Naive thymus-derived CD4-positive, alpha-beta T cell (primary cell): Measurements from ENCODE around the gene GPR153. TPM values are rescaled to one million over a fixed set of nuclear protein-coding genes. Genes with fewer than 3 reads are reported as not detected.
"Not testable (repeated sequence)": the region's sequence is repeated elsewhere in the genome, so short reads cannot be mapped to it uniquely, and the experiment has no call there.

Experiments used
- ATAC-seq: fragments of 150-1000 bp; cut with Tn5 transposase; 2 replicates; pipeline ENCODE4 v1.10.0; 2021; ENCODE audit warnings: mild to moderate bottlenecking, moderate library complexity
- CTCF ChIA-PET: fragments of 350-600 bp; sonication (Branson Sonifier 250); formaldehyde crosslinking; loops from one replicate; lab custom pipeline; 2021; ENCODE audit warnings: antibody characterized with exemption; lab: Charles Lee
- POLR2A ChIA-PET: fragments of 350-600 bp; sonication (Branson Sonifier 250); formaldehyde crosslinking; loops from one replicate; lab custom pipeline; 2021; ENCODE audit warnings: antibody characterized with exemption, inconsistent platforms; lab: Charles Lee
- DNase-seq, 9 donors: peaks; one replicate each; pipeline versions ENCODE4 v3.0.0 to v3.0.0-alpha.2; 2020 to 2022; ENCODE audit warnings: mixed read lengths in 1 of 9
- H3K27ac ChIP-seq: one replicate; pipeline ENCODE4 v1.7.0; 2013; ENCODE audit warnings: mild to moderate bottlenecking, low read depth, low read length, moderate library complexity
- H3K27me3 ChIP-seq, 2 donors: one replicate each; pipeline ENCODE4 v1.7.0; 2013; ENCODE audit warnings: low read length in 2 of 2, mild to moderate bottlenecking in 2 of 2, moderate library complexity in 2 of 2; ENCODE audit not compliant: control insufficient read depth in 2 of 2, insufficient read depth in 2 of 2
- H3K36me3 ChIP-seq, 3 experiments: 1 replicate in 2 of 3; 2 replicates in 1 of 3; pipeline ENCODE4 v1.7.0; 2013; ENCODE audit warnings: low read length in 3 of 3, mild to moderate bottlenecking in 3 of 3, moderate library complexity in 1 of 3; ENCODE audit not compliant: insufficient read depth in 3 of 3, control insufficient read depth in 2 of 3
- H3K4me1 ChIP-seq, 2 donors: one replicate each; pipeline ENCODE4 v1.7.0; 2013; ENCODE audit warnings: low read length in 2 of 2, mild to moderate bottlenecking in 2 of 2, moderate library complexity in 1 of 2; ENCODE audit not compliant: control insufficient read depth in 2 of 2, insufficient read depth in 2 of 2
- H3K4me3 ChIP-seq: 2 replicates; pipeline ENCODE4 v1.7.0; 2013; ENCODE audit warnings: mild to moderate bottlenecking, low read length
- H3K9me3 ChIP-seq, 3 experiments: 1 replicate in 2 of 3; 2 replicates in 1 of 3; pipeline ENCODE4 v1.7.0; 2013; ENCODE audit warnings: low read length in 3 of 3; ENCODE audit not compliant: control insufficient read depth in 2 of 3
- H3K27ac Mint-ChIP-seq, 9 donors: one replicate each; pipeline ENCODE4 v1.8.0; 2020 to 2022; ENCODE audit warnings: mixed read lengths in 9 of 9, mild to moderate bottlenecking in 8 of 9, moderate library complexity in 5 of 9, inconsistent platforms in 2 of 9
- H3K27me3 Mint-ChIP-seq, 5 donors: one replicate each; pipeline ENCODE4 v1.8.0; 2021 to 2022; ENCODE audit warnings: mixed read lengths in 5 of 5, mild to moderate bottlenecking in 1 of 5
- H3K36me3 Mint-ChIP-seq, 5 donors: one replicate each; pipeline ENCODE4 v1.8.0; 2020 to 2022; ENCODE audit warnings: mixed read lengths in 5 of 5, mild to moderate bottlenecking in 3 of 5, inconsistent platforms in 1 of 5
- H3K4me1 Mint-ChIP-seq, 7 donors: one replicate each; pipeline ENCODE4 v1.8.0; 2020 to 2022; ENCODE audit warnings: mixed read lengths in 7 of 7, mild to moderate bottlenecking in 3 of 7, inconsistent platforms in 1 of 7
- H3K4me3 Mint-ChIP-seq, 10 donors: one replicate each; pipeline ENCODE4 v1.8.0; 2020 to 2022; ENCODE audit warnings: mild to moderate bottlenecking in 10 of 10, mixed read lengths in 10 of 10, moderate library complexity in 6 of 10, inconsistent platforms in 2 of 10
- H3K9me3 Mint-ChIP-seq, 11 donors: one replicate each; pipeline ENCODE4 v1.8.0; 2020 to 2022; ENCODE audit warnings: mixed read lengths in 11 of 11, mild to moderate bottlenecking in 4 of 11, inconsistent platforms in 1 of 11, moderate library complexity in 1 of 11
- intact Hi-C, 2 donors: fragments of 100-400 bp; cut with micrococcal nuclease; formaldehyde crosslinking; loops; one replicate each; pipeline ENCODE4 v1.15.1; 2023
- polyA plus RNA-seq, 2 donors: library from polyadenylated mRNA; unstranded; fragments of 300-500 nt; fragmentation: Illumina TruSeq; gene quantifications; one replicate each; pipeline ENCODE4 v1.2.3, GENCODE V29; 2021
- total RNA-seq, 6 experiments: library from RNA in 5 of 6; stranded (reverse) in 5 of 6; gene quantifications; 1 replicate in 5 of 6; 2 replicates in 1 of 6; pipeline ENCODE4 v1.2.3 and lab custom pipeline; 2021 to 2026

GPR153 gene
- total and polyA plus RNA-seq, 7 experiments from 2014 or later: 0.27 to 2.9 (median 0.59) TPM; not detected in 2

DNA sequence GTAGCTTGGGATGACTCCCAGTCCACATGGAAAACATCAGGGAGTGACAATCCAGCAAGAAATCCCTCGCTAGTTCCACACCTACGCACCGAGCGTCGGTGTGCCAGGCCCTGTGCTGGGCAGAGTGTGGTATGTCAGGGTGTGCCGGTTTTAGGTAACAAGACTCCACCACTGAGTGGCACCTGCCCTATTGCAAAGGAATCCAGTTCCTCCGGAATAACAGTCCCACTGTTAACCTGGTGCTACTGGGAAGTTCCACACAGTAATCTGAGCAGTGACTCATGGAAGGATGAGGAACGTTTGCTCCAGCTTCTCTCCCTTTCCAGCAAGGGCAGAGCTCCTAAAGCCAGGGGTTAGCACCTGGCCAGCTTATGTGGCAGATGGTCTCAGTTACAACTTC is 40.7 kb downstream of the GPR153 start:
- Mint-ChIP-seq H3K4me3 (no peak overlapping the region), H3K27ac (no peak overlapping the region), H3K9me3 (peaks cover 0 to 2% (median 0%) of the 10 kb centered on the region in 11 donors), H3K27me3 (peaks cover 0 to 11% (median 4%) of the 10 kb centered on the region in 5 donors), H3K36me3 (peaks cover 6 to 27% (median 12%) of the 10 kb centered on the region in 5 donors), H3K4me1 (peaks cover 0 to 2% (median 0%) of the 10 kb centered on the region in 7 donors)
- DNase-seq: no peak
- ChIA-PET POLR2A (no interaction called here), CTCF (no interaction called here)
- Histone ChIP-seq H3K36me3 (peaks cover 0 to 30% (median 0%) of the 10 kb centered on the region in 3 experiments), H3K4me3 (no peak overlapping the region), H3K4me1 (no peaks in the 10 kb centered on the region), H3K9me3 (no peaks in the 10 kb centered on the region), H3K27me3 (no peaks in the 10 kb centered on the region), H3K27ac (no peak overlapping the region)
- no peak for ATAC-seq
- intact Hi-C loops: no loop called here

GRCh38 chr1:6219641-6220040 is 41.3 kb downstream of the GPR153 start:
- intact Hi-C loops, ATAC-seq, H3K4me1 ChIP-seq, H3K27ac ChIP-seq, H3K27ac Mint-ChIP-seq, DNase-seq, POLR2A ChIA-PET, H3K4me1 Mint-ChIP-seq, H3K4me3 Mint-ChIP-seq, H3K9me3 Mint-ChIP-seq, H3K9me3 ChIP-seq, CTCF ChIA-PET, H3K4me3 ChIP-seq, H3K27me3 ChIP-seq: not testable (repeated sequence)
- H3K27me3 Mint-ChIP-seq: peaks cover 0 to 16% (median 4%) of the 10 kb centered on the region in 5 donors
- peaks cover 5 to 23% (median 12%) of the 10 kb centered on the region in 5 donors for H3K36me3 Mint-ChIP-seq
- H3K36me3 ChIP-seq: peaks cover 0 to 24% (median 0%) of the 10 kb centered on the region in 3 experiments

DNA sequence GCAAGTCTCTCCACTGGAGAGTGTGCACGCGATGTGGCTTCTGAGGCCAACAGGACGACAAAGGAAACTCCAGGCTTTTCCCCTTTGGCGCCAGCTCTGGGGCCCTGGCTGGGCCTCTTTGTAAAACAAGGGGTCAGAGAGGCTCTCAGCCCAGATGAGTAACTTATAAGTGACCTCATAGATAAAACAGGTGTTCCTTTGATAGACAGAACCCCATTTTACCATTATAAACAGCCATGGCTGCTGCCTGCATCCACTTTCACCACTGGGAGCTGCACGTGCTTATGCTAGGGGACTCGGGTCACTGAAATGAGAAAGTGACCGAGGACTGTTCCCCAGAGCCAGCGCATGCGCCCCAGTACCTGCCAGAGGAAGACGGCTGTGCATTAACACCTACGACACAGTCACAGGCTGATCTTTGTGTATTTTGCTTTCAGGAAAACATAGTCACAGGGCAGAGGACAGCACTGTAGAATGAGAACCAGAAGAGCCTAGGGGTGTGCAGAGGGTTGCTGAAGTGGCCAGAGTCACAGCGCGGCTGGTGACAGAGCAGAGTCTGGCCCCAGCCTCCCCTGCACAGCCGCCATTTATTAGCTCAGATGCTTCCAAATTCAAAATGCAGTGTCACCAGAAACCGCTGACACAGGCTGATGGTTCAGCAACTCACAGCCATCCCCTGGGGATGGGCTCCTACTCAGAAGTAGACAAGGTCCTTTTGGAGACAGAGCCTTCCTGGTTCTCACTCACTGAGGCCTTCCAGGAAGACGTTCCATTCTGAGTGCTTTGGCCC is 42.3 kb downstream of the GPR153 start:
- H3K4me1 Mint-ChIP-seq: peaks cover 0 to 2% (median 0%) of the 10 kb centered on the region in 7 donors
- peaks cover 0 to 2% (median 0%) of the 10 kb centered on the region in 11 donors for H3K9me3 Mint-ChIP-seq
- H3K27me3 Mint-ChIP-seq: peaks cover 0 to 16% (median 4%) of the 10 kb centered on the region in 5 donors
- H3K4me3 Mint-ChIP-seq: no peak overlapping the region
- peaks cover 2 to 12% (median 4%) of the 10 kb centered on the region in 5 donors for H3K36me3 Mint-ChIP-seq
- Histone ChIP-seq H3K4me3 (no peak overlapping the region), H3K36me3 (peaks cover 0 to 13% (median 0%) of the 10 kb centered on the region in 3 experiments), H3K27ac (no peak overlapping the region), H3K27me3 (no peaks in the 10 kb centered on the region), H3K4me1 (no peaks in the 10 kb centered on the region), H3K9me3 (no peaks in the 10 kb centered on the region)
- intact Hi-C loops: no loop called here
- H3K27ac Mint-ChIP-seq: no peak overlapping the region
- ChIA-PET CTCF (no interaction called here), POLR2A (no interaction called here)
- no peak for DNase-seq
- no peak for ATAC-seq

- CTCF ChIA-PET: no interaction called here
- H3K4me3 Mint-ChIP-seq: peak overlapping the region in 1 of 10 donors; percentile 33
Observed at GRCh38 chr1:6212193-6212959, 48.5 kb downstream of the GPR153 start.

GRCh38 chr1:6211731-6212130 is 49.2 kb downstream of the GPR153 start:
- H3K4me1 ChIP-seq: no peaks in the 10 kb centered on the region
- Mint-ChIP-seq H3K4me3 (no peak overlapping the region), H3K36me3 (peaks cover 0 to 23% (median 0%) of the 10 kb centered on the region in 5 donors), H3K9me3 (peaks cover 0 to 3% (median 0%) of the 10 kb centered on the region in 11 donors), H3K27ac (no peak overlapping the region), H3K27me3 (peaks cover 0 to 23% (median 10%) of the 10 kb centered on the region in 5 donors), H3K4me1 (peaks cover 0 to 18% (median 6%) of the 10 kb centered on the region in 7 donors)
- ChIA-PET POLR2A (no interaction called here), CTCF (no interaction called here)
- no peak for DNase-seq
- ATAC-seq: no peak
- H3K36me3 ChIP-seq: no peaks in the 10 kb centered on the region
- intact Hi-C loops: no loop called here
- H3K27ac ChIP-seq: no peak overlapping the region
- no peaks in the 10 kb centered on the region for H3K9me3 ChIP-seq
- no peak overlapping the region for H3K4me3 ChIP-seq
- peaks cover 0 to 7% of the 10 kb centered on the region in 2 donors for H3K27me3 ChIP-seq

More at GRCh38 chr1:6212193-6212959, 48.5 kb downstream of the GPR153 start:
- Histone ChIP-seq H3K27me3 (peaks cover 0 to under 1% of the 10 kb centered on the region in 2 donors), H3K27ac (no peak overlapping the region), H3K9me3 (no peaks in the 10 kb centered on the region), H3K4me3 (no peak overlapping the region), H3K4me1 (no peaks in the 10 kb centered on the region), H3K36me3 (no peaks in the 10 kb centered on the region)
- ATAC-seq: no peak
- peaks cover 0 to 14% (median 3%) of the 10 kb centered on the region in 7 donors for H3K4me1 Mint-ChIP-seq
- intact Hi-C loops: no loop called here
- POLR2A ChIA-PET: no interaction called here
- no peak overlapping the region for H3K27ac Mint-ChIP-seq
- DNase-seq: no peak
- H3K27me3 Mint-ChIP-seq: peaks cover 0 to 20% (median 16%) of the 10 kb centered on the region in 5 donors
- H3K9me3 Mint-ChIP-seq: peaks cover 0 to 3% (median 0%) of the 10 kb centered on the region in 11 donors
- peaks cover 0 to 20% (median 0%) of the 10 kb centered on the region in 5 donors for H3K36me3 Mint-ChIP-seq

DNA sequence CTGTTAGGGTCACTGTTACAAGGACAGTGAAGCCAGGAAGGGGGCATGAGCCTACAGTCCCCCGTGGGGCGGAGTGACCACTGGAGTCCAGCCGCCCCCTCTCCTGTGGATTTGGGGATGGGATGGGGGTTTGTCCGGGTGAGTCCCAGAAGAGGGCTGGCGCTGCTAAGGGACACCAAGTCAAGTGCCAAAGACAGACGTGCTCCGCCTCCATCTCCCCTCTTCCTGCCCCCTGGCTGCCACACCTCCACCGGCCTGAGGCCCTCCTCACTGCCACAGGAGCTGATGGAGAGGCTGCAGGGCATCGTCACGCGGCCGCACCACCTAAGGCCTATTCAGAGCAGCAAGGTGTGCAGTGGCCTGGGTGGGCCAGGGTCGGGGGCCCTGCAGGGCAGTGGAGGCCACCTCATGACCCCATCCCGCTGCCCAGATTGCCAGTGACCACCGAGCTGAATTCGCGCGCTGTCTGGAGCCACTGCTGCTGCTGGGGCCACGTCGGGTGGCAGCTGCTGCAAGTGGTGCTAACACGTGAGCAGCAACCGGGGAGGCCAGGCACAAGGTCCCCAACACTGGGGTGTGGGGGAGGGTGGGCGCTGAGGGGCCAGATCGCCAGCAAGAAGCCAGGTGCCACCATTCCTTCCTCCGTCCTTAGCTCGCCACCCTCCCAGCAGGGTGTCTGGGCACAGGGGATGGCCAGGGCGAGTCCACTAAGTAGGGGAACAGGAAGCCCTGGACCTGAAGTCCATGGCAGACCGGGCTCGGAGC is 50.1 kb downstream of the GPR153 start:
- Mint-ChIP-seq H3K27me3 (peaks cover 0 to 24% (median 10%) of the 10 kb centered on the region in 5 donors), H3K27ac (no peak overlapping the region)

More for the DNA sequence above, 50.1 kb downstream of the GPR153 start:
- ChIA-PET POLR2A (no interaction called here), CTCF (no interaction called here)
- DNase-seq (no peak), ATAC-seq (no peak)
- Histone ChIP-seq H3K4me1 (peaks cover 0 to 1% of the 10 kb centered on the region in 2 donors), H3K27me3 (peaks cover 0 to 8% of the 10 kb centered on the region in 2 donors), H3K9me3 (no peaks in the 10 kb centered on the region), H3K4me3 (no peak overlapping the region), H3K27ac (no peak overlapping the region), H3K36me3 (no peaks in the 10 kb centered on the region)
- H3K36me3 Mint-ChIP-seq: peaks cover 0 to 23% (median 0%) of the 10 kb centered on the region in 5 donors
- H3K9me3 Mint-ChIP-seq: peaks cover 0 to 3% (median 0%) of the 10 kb centered on the region in 11 donors
- peaks cover 0 to 18% (median 7%) of the 10 kb centered on the region in 7 donors for H3K4me1 Mint-ChIP-seq
- no peak overlapping the region for H3K4me3 Mint-ChIP-seq
- intact Hi-C loops: no loop called here
